MM.1S (cell line): ENCODE results near the gene SEZ6L.

Experiments
- DNase-seq: peaks from one replicate; pipeline ENCODE4 v3.0.0-alpha.2; 2015
- H2AFZ ChIP-seq: fragments of 300-600 bp; sonication (generic); 2 replicates; pipeline ENCODE4 v1.6.0; 2016; ENCODE audit warnings: antibody characterized with exemption, low read length
- H3F3A ChIP-seq: fragments of 300-600 bp; sonication (generic); 2 replicates; pipeline ENCODE4 v1.6.1; 2016; ENCODE audit warnings: mild to moderate bottlenecking, antibody characterized with exemption, low read length, moderate library complexity, mixed read lengths; ENCODE audit not compliant: insufficient read depth
- H3K27ac ChIP-seq: fragments of 300-600 bp; sonication (generic); 2 replicates; pipeline ENCODE4 v1.5.1; 2016; ENCODE audit warnings: mild to moderate bottlenecking, low read length
- H3K27me3 ChIP-seq: fragments of 300-600 bp; sonication (generic); replicated peaks from 2 replicates; pipeline ENCODE4 v1.6.0; 2016; ENCODE audit warnings: low read length; ENCODE audit not compliant: insufficient read depth
- H3K36me3 ChIP-seq: fragments of 300-600 bp; sonication (generic); replicated peaks from 2 replicates; pipeline ENCODE4 v1.6.1; 2016; ENCODE audit warnings: mild to moderate bottlenecking, low read length, mixed read lengths; ENCODE audit not compliant: insufficient read depth
- H3K4me1 ChIP-seq: fragments of 300-600 bp; sonication (generic); 2 replicates; pipeline ENCODE4 v1.6.1; 2016; ENCODE audit warnings: low read length, mixed read lengths
- H3K4me2 ChIP-seq: fragments of 300-600 bp; sonication (generic); 2 replicates; pipeline ENCODE4 v1.6.0; 2016; ENCODE audit warnings: low read depth, low read length
- H3K4me3 ChIP-seq: fragments of 300-600 bp; sonication (generic); 2 replicates; pipeline ENCODE4 v1.5.1; 2016; ENCODE audit warnings: low read length, mixed read lengths
- H3K79me2 ChIP-seq: fragments of 300-600 bp; sonication (generic); 2 replicates; pipeline ENCODE4 v1.6.1; 2016; ENCODE audit warnings: mixed run types, low read length, mixed read lengths
- H3K9ac ChIP-seq: fragments of 300-600 bp; sonication (generic); 2 replicates; pipeline ENCODE4 v1.6.1; 2016; ENCODE audit warnings: low read length, mixed read lengths
- H3K9me2 ChIP-seq: fragments of 300-600 bp; sonication (generic); replicated peaks from 2 replicates; pipeline ENCODE4 v1.6.1; 2016; ENCODE audit warnings: mild to moderate bottlenecking, low read length, mixed read lengths; ENCODE audit not compliant: insufficient read depth
- H3K9me3 ChIP-seq: fragments of 300-600 bp; sonication (generic); replicated peaks from 2 replicates; pipeline ENCODE4 v1.6.1; 2016; ENCODE audit warnings: mild to moderate bottlenecking, low read length, mixed read lengths; ENCODE audit not compliant: insufficient read depth
- H4K20me1 ChIP-seq: fragments of 300-600 bp; sonication (generic); 2 replicates; pipeline ENCODE4 v1.6.1; 2016; ENCODE audit warnings: mild to moderate bottlenecking, low read length, moderate library complexity, mixed read lengths; ENCODE audit not compliant: insufficient read depth
- EZH2 ChIP-seq: fragments of 300-600 bp; sonication (generic); optimal IDR thresholded peaks from 2 replicates; pipeline ENCODE3; 2017; ENCODE audit warnings: low read depth, mild to moderate bottlenecking, antibody characterized with exemption, low read length, mixed read lengths
- EZH2phosphoT487 ChIP-seq: fragments of 300-600 bp; sonication (generic); IDR thresholded peaks from 2 replicates; pipeline ENCODE4 v1.6.1; 2018; ENCODE audit warnings: antibody characterized with exemption, low read length
- TF ChIP-seq, protein P1 (sequence below): fragments of 300-600 bp; sonication (generic); IDR thresholded peaks from 2 replicates; pipeline ENCODE4 v1.5.1; 2016; ENCODE audit warnings: antibody characterized with exemption, low read length, mixed read lengths

The SEZ6L gene

DNA sequence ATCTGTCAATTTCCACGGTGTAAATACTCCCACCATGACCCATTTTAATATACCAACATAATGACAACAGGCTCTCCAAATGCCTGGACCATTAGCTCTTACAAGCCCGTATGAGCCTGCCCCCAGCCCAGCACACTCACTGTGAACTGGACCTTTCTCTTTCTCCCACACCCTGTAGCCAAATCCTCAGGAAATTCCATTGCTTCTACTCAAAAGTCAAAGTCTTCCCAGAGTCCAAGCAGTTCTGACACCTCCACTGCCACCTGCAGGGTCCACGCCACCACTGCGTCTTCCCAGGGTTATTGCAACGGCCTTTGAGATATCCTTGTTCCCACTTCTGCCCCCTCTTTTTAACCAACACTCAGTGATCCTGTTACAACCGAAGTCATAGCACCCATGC lies 149.7 kb downstream of the SEZ6L start:
- no peak for DNase-seq
- H3K36me3 ChIP-seq = no peaks in the 10 kb centered on the region
- H3K4me2 ChIP-seq = no peak overlapping the region
- no peaks in the 10 kb centered on the region for H3K9me3 ChIP-seq
- TF ChIP-seq EZH2 (no peak), EZH2phosphoT487 (no peak)
- TF ChIP-seq, protein P1, sequence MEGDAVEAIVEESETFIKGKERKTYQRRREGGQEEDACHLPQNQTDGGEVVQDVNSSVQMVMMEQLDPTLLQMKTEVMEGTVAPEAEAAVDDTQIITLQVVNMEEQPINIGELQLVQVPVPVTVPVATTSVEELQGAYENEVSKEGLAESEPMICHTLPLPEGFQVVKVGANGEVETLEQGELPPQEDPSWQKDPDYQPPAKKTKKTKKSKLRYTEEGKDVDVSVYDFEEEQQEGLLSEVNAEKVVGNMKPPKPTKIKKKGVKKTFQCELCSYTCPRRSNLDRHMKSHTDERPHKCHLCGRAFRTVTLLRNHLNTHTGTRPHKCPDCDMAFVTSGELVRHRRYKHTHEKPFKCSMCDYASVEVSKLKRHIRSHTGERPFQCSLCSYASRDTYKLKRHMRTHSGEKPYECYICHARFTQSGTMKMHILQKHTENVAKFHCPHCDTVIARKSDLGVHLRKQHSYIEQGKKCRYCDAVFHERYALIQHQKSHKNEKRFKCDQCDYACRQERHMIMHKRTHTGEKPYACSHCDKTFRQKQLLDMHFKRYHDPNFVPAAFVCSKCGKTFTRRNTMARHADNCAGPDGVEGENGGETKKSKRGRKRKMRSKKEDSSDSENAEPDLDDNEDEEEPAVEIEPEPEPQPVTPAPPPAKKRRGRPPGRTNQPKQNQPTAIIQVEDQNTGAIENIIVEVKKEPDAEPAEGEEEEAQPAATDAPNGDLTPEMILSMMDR = no peak
- no peaks in the 10 kb centered on the region for H3K4me1 ChIP-seq
- H3K79me2 ChIP-seq = no peaks in the 10 kb centered on the region
- H3K9me2 ChIP-seq = no peaks in the 10 kb centered on the region
- no peaks in the 10 kb centered on the region for H4K20me1 ChIP-seq
- H3K27me3 ChIP-seq = peaks cover 93% of the 10 kb centered on the region
- no peaks in the 10 kb centered on the region for H3F3A ChIP-seq
- no peak overlapping the region for H3K4me3 ChIP-seq
- no peak overlapping the region for H3K9ac ChIP-seq
- no peak overlapping the region for H3K27ac ChIP-seq
- no peak overlapping the region for H2AFZ ChIP-seq

DNA sequence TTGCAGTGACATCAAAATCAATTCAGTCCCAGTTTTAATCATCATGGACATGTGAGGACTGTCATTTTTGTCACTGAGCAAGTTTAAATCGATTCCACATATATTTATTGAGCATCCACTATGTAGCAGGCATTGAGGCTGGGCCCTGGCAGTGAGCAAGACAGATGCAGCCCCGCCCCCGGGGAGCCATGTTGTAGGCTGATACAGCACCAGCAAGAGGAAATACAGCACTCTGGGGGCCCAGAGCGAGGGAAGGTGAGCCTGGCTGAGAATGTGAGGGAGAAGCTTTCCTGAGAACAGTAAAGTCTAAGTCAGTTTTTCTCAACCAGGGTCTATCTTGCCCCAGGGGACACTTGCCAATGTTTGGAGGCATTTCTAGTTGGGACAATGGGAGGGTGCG lies 151.2 kb downstream of the SEZ6L start:
- Histone ChIP-seq H3K9me2 (no peaks in the 10 kb centered on the region), H3K27me3 (peaks cover 87% of the 10 kb centered on the region), H3K4me3 (no peak overlapping the region), H3K36me3 (no peaks in the 10 kb centered on the region), H3K4me1 (no peaks in the 10 kb centered on the region), H3K4me2 (no peak overlapping the region), H3K79me2 (no peaks in the 10 kb centered on the region), H3F3A (no peaks in the 10 kb centered on the region), H3K27ac (no peak overlapping the region), H3K9ac (no peak overlapping the region), H4K20me1 (no peaks in the 10 kb centered on the region), H2AFZ (no peak overlapping the region), H3K9me3 (no peaks in the 10 kb centered on the region)
- TF ChIP-seq EZH2 = no peak
- TF ChIP-seq EZH2phosphoT487 = no peak
- no peak for DNase-seq

DNA sequence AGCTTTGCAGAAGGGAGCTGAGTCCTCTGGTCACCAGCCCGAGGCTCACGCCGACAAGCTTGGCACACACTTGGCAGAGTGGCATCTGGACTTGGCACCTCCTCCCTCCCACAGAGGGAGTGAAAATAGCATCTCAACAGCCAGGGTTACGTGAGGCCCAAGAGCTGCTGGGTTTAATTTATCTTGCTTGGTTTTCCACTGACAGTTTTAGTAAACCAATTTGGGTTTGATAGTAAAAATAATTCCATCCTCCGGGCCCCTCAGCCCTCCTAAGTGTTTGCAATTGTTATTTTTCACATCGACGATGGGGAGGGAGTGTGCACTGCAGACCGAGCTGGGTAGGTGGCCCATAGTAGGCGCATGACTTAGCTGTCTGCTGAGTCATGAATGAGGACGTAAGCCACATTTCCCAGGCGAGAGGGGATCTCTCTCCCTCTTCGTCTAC lies 152.2 kb downstream of the SEZ6L start:
- H3K9me3 ChIP-seq = no peaks in the 10 kb centered on the region
- H3K4me3 ChIP-seq = no peak overlapping the region
- H2AFZ ChIP-seq = no peak overlapping the region
- no peaks in the 10 kb centered on the region for H3F3A ChIP-seq
- H4K20me1 ChIP-seq = no peaks in the 10 kb centered on the region
- no peak overlapping the region for H3K9ac ChIP-seq
- no peak overlapping the region for H3K4me2 ChIP-seq
- H3K27me3 ChIP-seq = peaks cover 80% of the 10 kb centered on the region
- no peaks in the 10 kb centered on the region for H3K79me2 ChIP-seq
- no peak overlapping the region for H3K27ac ChIP-seq
- H3K9me2 ChIP-seq = no peaks in the 10 kb centered on the region
- no peak for DNase-seq
- H3K36me3 ChIP-seq = no peaks in the 10 kb centered on the region
- no peaks in the 10 kb centered on the region for H3K4me1 ChIP-seq
- no peak for TF ChIP-seq EZH2phosphoT487
- TF ChIP-seq EZH2 = no peak

DNA sequence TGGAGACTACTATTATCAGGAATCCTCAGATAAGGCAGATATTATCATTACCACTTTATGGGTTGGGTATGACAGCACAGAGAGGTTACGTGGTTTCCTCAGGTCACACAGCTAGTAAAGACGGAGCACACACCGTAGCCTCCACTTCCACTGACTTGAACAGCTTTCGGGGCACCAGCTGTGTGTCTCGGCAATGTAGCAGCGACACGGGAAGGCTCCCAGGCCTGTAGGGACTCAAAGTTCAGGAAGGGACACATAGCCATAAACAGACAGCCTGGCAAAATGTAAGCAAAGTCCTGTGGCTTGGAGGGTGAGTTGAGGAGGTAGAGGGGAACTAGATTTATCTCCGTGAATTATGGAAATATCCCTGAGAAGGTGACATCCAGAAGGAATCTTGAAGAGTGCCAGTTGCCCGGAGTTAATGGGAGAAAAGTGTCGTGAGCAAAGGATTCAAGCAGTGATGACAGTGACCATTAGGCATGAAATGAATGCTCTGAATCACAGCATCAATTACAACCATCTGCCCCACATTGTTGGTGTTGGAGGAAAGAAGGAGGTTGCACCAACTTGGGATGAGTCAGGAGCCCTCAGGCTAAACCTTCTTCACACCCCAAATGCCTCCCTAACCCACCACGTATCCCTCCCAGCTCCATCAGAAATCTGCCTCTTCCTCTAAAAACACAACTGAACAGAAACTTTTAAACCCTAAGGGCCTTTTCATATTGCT lies 153.1 kb downstream of the SEZ6L start:
- H3K27ac ChIP-seq = no peak overlapping the region
- H3K4me2 ChIP-seq = no peak overlapping the region

More for the DNA sequence above, 153.1 kb downstream of the SEZ6L start:
- Histone ChIP-seq H3F3A (no peaks in the 10 kb centered on the region), H3K4me3 (no peak overlapping the region), H3K9me2 (no peaks in the 10 kb centered on the region), H3K36me3 (no peaks in the 10 kb centered on the region), H3K9me3 (no peaks in the 10 kb centered on the region), H3K9ac (no peak overlapping the region), H3K79me2 (no peaks in the 10 kb centered on the region), H4K20me1 (no peaks in the 10 kb centered on the region), H2AFZ (no peak overlapping the region), H3K4me1 (no peaks in the 10 kb centered on the region), H3K27me3 (peaks cover 78% of the 10 kb centered on the region)
- TF ChIP-seq, protein P1 = no peak
- TF ChIP-seq EZH2 (no peak), EZH2phosphoT487 (no peak)
- no peak for DNase-seq
